Measurements from ENCODE around the gene LIPC.

Gene LIPC

DNA sequence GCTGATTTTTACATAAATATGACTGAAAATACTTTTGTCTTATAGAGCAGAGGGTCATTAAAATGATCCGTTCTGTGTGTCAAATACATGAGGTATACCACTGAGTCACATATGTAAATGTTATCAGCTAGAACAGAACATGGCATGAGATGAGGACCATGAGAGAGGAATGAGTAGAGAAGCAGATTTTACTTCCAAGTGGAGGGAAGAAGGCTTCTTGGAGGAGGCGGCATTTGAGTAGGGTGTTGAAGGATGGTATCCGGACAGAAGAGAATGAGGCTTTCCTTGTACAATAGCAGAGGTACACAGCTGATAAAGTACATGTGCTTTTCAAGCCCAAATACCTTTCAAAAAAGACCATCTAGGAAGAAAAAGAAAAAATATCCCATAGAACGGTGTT, 4.8 kb downstream of the LIPC start:
- no peak for DNase-seq (ENCODE audit: low spot score)

DNA sequence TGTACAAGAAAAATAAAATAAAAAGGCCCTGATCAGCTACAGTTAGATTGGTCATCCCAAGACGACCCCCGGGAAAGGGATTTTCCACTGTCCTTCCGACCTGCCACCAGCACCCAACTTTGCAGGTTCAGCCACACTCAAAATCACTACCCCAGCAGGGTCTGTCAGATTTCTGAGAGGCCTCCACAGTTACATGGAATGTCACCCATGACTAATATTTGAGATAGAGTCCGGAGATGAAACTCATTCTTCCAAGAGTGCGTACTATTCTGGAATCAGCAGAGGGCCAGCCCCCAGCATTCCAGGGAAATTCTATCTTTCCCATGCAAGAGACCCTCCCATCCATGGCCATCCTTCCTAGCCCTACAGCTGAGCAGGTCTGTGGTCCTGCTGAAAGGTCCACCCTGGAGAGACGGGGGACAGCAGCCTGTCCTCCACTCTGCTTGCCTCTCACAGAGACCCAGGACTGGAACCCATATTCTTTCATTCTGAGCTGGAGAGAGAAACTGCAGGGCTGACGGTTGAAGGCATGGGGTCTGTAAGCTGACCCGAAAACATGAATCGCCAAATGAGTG, 5.8 kb downstream of the LIPC start:
- DNase-seq (ENCODE audit: low spot score): no peak

DNA sequence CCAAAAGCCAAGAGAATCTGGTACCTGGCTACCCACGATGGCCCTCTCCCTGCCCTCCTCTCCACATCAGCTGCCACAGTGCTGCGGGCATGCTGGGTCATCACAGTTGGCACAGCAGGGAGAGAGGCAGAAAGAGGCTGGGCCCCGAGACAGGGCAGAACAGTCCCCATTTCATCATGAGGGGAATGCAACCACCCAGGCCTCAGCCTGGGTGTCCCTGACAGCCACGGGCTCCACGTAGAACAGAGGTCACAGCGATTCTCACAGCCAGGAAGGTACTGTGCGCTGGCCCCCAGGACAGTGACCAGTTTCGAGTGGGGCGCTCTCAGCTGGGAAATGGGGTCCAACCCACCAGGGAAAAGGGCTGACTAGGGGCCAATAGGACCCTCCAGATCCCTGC, 6.3 kb downstream of the LIPC start:
- no peak for DNase-seq (ENCODE audit: low spot score)

DNA sequence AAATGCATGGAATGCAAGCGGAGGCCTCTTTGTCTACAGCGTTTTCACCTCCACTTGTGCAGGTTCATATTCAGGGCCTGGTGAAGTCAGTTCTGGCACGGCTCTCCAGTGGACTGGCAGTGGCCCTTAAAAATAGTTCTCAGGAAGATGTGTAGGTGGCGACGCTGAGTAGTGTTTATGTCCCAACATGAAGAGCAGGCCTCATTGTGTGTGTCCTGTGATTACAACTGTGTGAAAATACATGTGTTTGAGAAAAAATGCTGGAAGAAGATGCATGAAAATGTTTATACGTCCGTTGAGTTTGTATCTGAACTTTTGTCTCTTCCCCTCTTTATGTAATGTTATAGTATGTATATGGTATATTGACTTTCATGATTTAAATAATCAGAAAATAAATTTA, 7.2 kb downstream of the LIPC start:
- no peak for DNase-seq (ENCODE audit: low spot score)

DNA sequence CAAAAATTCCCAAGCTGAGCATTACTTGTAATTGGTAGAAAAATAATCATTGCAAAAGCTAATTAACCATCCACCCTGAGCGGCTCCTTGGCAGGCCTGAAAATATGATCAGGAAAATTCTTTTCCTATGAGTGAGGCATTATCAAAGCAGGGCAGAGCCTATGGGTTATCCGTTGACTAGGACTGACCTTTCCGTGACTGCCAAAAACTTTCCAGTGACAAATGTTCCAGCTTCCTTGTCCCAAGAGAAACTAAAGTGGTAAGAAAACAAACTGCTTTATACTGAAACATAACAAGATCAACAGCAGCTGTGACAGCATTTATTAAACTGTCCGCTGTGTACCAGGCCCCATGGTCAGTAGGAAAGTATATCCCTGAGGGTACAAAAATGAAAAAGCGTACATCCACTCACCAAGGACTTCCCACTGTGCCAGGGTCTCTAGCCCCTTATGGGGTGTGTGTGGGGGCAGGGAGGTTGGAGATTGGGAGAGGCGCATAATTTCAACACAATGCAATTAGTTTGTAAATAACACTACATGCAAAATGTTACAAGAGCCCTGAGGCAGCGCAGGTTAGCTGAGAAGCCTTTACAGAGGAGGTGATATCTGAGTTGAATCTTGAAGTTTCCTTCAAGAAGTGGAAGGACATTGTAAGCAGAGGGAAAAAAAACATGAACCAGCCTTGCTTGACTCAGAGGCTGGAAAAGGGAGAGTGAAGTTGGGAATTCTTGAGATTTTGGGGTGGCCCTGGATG, 8.5 kb downstream of the LIPC start:
- DNase-seq (ENCODE audit: low spot score): no peak

DNA sequence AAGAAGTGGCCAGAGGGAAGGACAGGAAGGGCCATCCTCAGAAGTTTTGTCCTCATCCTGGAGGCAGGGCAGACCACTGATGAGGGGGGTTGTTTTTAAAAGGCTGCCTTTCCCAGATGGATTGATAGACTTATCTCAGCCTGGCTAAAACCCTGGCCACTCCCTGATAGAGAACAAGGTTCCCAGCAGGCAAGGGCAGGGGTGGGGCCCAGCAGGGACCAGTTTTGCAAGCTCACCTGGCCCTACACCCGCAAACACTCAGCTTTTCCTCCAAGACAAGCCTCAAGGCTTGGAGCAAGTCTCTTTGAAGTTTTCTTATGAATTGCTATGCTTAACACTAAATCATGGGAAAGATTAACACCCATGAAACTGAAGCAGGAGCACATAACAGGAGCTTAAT, 9.1 kb downstream of the LIPC start:
- DNase-seq (ENCODE audit: low spot score): no peak

DNA sequence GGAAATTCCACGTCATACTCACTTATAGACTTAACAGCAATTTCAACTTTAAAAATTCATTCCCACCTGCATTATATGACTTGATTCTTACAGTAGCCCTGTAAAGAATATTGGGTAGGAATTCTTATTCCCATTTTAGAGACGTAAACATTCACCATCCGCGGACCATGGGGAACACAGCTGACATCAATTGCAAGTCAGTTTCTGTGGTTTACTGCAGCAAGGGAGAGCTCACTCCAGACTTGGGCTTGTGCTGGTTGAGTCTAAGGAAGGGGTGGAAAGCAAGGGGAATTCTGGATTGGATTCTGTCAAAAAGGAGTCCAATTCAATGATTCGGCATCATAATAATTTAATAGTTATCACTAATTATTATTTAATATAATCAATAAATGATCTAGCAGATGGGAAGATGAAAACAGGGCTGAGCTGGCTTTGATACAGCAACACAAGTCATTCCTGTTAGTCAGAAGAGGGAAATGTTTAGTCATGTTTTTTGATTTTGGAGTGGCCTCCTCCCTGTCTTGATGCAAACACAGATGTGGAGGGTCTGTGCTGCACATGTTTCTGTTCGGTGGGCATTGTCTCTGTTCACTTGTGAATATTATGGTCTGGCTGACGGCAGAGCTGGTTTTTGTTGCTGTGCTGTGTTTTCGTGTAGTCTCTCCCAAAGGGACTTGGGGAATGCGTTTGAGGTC, 9.7 kb downstream of the LIPC start:
- DNase-seq (ENCODE audit: low spot score): no peak

DNA sequence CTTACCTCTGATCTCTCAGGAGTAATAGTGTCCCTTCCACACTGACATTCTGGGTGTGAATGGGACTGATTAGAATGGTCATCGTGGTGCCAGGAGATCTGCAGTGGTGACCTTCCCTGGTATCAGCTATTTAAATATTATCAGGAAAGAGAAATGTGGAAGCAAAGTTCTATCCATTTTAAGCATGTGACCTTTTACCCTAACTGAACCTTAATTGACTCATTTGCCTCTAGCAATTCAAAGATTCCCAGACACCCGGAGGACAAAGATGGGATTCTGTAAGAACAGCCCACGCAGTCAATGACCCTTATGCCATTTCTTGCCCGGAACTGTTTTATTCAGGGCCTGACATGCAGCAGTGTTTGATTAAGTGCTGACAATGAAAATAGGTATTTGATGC, 10.3 kb downstream of the LIPC start:
- DNase-seq (ENCODE audit: low spot score): no peak

DNA sequence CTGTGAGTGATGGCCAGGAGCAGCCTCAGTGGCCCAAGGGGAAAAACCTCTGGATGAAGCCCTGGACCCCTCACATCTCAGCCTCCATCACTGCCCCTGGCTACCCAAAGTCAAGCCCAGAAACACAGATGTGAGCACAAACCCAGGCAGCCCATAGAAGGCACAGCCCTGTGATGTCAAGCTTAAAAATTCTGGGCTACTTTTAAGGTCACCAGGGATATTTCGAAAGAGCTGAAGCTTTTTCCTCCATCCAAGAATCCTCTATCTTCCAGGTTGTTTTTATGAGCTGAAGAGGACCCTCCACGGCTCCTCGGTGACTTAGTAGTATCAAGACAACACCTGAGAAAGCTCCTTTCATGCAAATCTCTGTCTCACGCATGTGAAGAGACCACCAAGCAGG, 11.5 kb downstream of the LIPC start:
- no peak for DNase-seq (ENCODE audit: low spot score)

DNA sequence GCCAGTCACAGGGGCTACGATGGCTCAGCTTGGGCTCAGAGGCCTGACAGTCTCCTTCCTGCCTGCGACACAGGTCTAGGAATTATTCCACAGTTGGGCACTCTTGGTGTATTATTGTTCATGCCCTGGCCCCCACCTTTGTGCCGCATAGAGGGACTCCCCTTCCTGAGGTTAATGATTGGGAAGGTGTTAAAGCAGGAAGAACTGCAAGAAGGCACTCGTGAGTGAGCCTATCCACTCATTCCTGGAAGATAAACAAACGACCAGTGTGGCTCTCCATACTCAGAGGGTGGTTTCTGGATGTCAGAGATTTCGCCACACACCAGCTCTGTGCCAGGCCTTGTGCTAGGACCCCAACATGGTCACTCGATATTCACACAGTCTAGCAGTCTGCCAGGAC, 12.3 kb downstream of the LIPC start:
- no peak for DNase-seq (ENCODE audit: low spot score)

DNA sequence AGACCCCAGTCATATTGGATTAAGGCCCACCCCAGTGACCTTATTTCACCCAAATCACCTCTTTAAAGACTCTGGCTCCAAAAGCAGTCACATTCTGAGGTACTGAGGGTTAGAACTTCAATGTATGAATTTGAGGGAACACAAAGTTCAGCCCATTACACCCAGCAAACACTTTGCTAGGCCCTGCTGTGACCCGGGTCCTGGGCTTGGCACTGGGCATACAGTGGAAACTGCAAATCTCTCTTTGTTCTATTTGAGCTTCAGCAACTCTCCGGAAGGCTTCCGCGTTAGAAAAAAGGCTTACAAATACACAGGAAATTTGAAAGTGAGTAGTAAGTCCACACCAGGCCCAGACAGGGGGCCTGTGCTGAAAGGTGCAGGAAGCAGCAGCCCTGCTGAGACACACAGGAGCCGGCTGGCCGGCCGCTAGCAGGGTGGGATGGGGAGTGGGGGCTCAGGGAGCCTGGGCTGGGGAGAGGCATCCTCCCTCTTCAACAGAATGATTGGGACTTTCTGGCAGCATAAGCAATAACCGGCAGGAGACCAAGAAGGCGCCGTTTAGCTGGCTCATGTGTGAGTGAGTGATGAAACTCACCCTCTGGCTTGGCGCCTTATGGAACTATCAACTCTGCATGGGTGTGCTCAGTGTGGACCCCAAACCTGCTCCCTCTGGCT, 13.0 kb downstream of the LIPC start:
- DNase-seq (ENCODE audit: low spot score): no peak

DNA sequence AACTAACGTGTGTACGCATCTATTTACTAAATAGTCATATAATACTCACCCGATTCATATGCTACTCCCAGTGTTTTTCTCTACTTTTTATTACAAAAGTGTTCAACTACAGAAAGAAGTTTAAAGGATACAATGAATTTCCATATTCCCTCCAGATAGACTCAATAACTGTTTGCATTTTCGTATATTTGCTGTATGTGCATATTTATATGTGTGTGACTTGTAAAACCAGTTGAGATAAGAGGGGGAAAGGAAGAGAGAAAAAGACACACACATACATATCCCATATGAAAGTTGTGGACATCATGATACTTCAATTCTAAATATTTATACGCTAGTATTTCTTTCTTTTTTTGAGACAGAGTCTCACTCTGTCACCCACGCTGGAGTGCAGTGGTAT, 14.1 kb downstream of the LIPC start:
- no peak for DNase-seq (ENCODE audit: low spot score)

DNA sequence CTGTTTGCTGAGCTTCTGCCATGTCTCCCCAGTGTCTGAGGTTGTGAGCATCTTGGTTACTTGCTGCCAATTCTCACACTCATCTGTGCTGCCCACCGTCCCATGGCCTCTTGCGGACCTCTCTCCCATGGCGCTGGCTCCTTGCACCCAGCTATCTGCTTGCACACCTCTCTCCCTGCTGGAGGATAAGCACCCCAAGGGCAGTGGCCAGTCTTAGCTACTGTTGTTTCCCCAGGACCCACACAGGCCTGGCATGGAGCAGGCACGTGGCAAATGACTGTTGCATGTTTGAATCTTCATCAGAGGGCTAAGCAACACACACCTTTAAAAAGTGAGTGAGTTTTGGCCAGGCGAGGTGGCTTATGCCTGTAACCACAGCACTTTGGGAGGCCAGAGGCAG, 14.7 kb downstream of the LIPC start:
- DNase-seq (ENCODE audit: low spot score): no peak

DNA sequence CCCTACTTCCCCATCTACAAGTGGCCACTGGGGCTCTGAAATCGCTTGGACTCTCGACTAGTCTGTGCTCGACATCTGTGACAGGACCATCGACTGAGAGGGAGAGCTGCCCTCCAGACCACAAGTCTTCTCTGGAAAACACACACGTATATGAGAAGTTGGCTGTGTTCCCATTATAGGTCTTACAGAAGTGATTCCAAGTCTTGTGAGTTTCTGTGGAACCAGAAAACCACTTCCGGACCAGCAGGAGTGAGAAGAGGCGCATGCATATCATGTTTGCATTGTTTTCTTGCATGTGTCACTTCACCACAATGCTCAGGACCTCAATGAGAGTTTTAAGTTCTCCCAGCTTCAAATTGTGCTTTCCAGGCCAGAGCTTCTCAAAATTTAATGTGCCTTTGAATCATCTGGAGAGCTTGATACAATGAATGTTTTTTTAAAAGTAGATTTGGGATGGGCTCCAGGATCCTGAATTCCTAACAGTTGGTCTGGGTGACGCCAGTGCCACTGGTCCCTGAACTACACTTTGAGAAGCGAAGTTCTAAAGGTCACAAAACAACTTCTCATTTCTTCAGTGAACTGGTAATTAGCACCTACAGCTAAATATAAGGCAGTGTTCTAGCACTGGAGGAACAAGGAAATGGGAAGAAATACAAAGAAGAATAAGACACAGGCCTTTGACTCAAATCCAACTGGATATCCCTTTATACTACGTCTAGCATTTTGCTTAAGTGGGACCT, 15.7 kb downstream of the LIPC start:
- DNase-seq (ENCODE audit: low spot score): no peak

DNA sequence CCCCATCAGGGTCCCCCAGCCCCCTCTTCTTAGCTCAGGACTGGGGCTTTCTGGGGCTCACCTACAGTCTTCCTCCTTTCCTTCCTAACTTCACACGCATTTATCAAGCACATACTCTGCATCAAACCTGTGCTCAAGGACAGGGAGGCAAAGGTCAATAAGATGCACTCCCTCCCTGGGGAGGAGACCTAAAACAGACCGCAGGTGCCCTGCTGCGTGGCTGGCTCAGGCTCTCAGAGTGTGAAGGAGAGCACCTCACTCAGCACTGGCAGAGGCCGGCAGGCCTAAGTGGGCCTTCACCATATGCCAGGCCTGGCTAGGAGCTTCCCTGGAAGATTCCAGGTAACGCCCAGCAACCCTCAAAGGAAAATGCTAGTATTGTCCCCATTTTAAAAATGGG, 16.5 kb downstream of the LIPC start:
- no peak for DNase-seq (ENCODE audit: low spot score)

DNA sequence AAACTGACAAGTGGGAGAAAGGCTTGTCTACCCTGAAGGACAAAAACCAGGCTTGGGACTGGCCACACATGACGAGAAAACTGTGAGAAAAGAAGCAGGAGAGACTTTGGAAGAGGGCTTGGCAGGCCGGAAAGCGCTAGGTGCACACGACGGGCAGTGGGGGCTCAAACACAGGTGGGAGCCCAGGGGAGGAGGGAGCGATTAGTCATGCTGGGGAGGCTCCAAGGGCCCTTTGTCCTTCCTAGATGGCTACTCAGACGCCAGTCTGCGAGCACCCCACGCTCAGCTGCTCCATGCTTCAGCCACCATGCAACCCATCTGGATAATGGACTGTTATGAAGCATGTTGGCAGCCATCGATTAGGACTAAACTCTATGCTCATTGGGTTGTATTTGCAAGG, 17.1 kb downstream of the LIPC start:
- DNase-seq (ENCODE audit: low spot score): no peak

DNA sequence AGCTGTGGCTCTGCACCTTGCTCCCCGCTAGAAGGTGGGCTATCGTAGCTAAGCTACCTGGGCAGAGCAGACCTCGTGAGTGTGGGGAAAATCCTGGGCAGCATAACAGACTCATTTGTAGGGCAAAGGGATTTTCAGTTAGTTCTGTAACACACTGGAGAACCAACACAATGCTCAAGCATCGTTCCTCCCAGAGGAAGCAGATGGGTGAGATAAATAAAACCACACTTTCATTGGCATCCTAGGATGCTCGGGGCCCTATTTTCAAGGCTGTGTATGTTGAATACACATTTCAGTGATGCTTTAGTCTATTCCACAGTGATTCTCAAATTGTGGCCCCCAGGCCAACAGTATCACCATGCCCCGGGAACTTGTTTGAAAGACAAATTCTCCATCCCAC, 20.0 kb downstream of the LIPC start:
- DNase-seq (ENCODE audit: low spot score): no peak

DNA sequence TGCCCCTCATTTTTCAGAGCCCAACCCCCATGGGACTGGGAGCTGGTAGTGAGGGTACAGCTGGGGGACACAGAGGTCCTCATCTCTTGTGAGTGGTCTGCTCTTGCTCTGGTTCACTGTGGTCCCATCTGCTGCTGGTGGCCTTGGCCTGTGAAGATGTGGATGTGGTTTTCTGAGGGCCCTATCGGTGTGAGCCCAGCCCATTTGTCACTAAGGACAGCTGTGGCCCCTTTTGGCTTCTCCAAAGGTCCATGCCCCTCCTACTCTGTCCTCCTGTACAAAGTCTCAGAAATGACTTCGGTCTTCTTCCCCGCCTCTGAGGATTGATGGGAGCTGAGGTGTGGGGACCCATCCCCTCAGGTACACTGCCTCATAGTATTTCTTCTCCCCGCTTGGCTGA, 21.0 kb downstream of the LIPC start:
- DNase-seq (ENCODE audit: low spot score): no peak

DNA sequence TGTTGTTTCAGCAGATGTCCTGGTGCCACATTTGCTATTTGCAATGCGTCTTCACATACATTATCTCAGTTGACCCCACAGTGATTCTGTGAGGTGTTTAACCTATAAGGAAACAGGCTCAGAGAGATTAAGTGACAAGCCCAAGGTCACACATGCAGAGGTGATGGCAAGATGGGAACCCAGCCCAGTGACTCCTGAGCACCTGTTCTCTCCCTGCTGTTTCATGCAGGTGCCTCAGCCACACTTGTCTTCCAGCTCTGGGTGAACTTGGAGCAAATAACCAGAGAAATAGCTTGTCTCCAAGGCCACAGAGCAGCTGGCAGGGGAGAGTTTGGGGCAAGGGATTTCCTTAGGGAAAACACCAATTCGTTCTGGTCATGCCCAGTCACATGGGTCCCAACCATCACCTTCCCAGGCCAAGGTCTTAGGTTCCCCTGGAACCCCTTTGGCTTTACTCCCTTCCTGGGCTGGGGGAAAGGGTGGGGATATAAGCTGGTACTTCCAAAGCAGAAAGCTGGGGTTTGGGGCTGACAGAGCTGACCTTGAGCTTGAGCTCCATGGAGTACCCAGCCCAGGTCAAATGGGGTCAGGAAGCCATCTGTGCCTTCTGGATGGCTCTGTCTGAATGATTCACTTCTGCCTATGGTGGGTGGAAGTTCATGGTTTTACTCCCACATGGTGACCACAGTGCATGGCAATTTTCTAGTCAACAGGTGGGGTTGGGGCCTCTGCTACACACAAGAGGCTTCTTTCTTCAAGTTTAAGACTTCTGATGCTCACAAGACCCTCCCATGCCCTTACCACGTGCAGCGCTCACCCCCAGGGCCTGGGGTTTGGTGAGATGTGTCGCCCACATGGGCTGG, 22.4 kb downstream of the LIPC start:
- DNase-seq (ENCODE audit: low spot score): no peak

DNA sequence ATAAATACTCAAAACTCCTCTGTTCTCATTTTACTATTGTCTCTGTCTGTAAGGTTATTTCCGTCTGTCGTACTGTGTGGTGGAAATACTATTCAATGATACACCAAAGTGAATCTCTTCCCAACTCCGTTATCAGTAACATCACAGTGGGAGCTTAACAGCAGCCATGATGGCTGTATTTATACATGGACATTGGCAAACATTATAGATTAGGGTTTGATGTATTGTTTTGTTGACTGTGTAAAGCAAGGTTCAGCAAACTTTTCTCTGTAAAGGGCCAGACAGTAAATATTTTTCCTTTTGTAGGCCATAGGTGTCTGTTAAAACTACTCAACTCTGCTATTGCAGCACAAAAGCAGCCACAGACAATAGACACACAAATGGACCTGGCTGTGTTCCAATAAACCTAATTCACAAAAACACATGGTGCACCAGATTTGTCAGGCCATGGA, 23.2 kb downstream of the LIPC start:
- DNase-seq (ENCODE audit: low spot score): no peak

DNA sequence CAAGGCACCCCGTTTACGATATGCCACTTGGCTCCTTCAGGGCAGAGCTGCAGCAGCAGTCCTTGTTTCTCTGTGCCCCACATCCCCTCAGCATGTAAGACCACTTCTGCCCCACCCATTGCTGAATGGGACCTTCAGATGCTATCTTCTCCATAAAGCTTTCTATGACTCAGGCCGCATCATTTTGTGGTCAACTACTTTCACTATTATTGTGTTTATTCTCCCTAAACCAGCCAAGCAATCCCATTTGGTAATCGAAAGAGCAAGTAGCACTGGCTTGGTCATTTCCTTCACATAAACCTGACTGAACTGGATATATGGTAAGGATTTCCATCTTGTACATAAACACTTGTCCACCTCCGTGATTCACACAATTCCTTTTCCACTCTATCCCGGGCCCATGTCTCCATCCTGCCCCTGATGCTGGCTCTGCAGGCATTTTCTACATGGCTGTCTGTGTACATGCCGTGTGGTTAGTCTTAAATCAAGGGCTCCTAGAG, 25.7 kb downstream of the LIPC start:
- DNase-seq (ENCODE audit: low spot score): no peak

Measured in globus pallidus (tissue), 1 donor.